Stimulated activated CD4-positive, alpha-beta T cell treated with anti-CD3 and anti-CD28 coated beads, TNF-alpha, amount 100 ng/mL, for 1 hour (primary cell): Measurements from ENCODE around the gene FGGY.

ENCODE experiments used
- DNase-seq, 3 donors: peaks; one replicate each; pipeline ENCODE4 v3.0.0-alpha.2; 2020; ENCODE audit warnings: low read depth in 3 of 3, low spot score in 1 of 3

FGGY gene

DNA sequence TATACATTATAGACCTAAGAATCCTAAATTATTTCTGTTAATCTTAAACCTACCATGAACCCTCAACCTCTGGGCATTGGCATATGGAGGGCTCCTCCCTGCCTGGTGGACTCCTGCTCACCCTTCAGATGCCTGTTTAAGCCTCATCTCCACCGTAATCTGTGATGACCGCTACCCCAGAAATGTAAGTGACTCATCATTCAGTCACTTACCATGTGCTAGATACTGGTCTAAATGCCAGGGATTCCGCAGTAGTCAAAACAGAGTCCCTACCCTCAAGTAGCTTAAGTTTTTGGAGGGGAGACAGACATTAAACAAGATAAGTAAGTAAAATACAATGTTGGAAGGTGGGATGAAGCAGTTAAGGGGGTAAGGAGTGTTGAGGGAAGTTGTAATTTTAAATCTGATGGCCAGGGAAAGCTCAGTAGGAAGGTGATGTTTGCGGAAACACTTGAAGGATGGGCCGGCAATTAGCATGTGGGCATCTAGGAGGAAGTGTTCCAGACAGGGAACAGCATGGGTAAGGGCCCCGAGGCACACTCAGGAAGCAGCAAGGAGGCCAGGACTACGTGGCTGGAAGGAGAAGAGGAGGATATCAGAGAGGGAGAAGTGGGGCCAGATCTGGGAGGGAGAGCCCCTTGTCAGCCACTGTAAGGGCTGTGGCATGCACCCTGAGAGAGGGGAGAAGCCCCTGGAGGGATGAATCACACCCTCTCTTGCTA, 376.1 kb downstream of the FGGY start:
- DNase-seq, result no peak

DNA sequence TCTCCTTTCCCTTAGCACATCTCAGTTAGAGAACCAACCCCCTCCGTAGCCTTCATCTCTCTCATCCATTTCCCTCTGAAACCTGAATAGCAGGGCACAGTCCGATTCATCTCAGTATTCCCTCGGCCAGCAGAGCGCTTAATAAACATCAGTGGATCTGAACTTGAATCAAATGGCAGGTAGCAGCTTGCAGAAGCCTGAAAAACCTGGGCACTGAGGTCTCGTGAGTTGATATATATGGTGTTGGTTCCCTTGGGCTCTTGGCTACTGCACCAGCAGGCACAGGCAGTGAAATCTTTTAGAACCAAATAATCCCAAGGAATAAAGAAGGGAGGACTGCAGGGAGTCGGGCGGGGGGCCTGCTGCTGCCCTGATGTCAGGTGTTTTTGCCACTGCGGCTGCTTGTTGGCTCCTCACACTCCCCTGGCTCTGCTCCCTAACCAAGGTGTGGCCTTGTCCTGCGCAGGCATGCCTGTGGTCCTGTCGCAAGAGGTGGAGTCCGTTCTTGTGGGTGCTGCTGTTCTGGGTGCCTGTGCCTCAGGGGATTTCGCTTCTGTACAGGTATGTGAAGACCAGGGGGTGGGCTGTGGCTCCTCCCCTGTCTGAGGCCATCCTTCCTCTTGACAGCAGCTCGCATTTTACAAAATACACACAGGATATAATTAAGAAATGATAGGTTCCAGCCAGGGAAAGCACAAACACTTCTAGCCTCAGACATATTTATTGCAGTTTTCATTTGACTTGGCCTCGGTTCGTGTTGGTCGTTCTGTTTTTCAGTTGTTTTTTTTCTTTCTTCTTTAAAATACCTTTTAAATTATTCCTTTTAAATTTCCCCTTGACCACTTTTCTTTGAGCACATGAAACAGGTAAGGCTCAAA, 376.9 kb downstream of the FGGY start:
- DNase-seq, result no peak

DNA sequence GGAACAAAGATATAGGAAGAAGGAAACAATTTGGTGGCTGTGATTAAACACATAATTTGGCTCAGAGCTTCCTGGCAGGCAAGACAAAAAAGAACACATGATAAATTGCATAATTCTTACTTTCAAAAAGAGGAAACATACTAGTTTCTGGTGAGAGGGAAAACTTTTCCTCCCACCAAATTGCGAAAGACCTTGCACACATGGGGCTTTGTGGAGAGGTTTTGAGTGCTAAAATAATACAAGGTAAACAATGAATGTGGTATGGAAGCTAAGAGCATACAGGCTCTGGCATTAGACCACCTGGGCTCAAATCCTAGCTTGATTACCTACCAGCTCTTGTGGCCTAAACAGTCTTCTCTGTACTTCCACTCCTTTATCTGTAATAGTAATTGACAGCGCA, 377.7 kb downstream of the FGGY start:
- no peak for DNase-seq

DNA sequence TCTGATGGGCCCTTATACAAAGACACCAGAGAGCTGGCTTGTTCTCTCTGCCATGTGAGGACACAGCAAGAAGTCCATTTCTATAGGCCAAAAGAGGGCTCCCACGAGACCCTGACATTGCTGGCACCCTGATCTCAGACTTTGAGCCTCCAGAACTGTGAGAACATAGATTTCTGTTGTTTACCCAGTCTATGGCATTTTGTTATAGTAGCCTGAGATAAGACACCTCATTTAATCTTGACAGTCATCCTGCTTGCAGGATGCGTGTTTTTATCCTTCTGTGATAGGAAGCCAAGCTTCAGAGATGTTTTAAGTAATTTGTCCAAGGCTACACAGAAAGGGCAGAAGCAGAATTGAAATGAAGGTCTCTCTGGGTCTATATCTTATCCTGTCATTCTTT, 379.0 kb downstream of the FGGY start:
- no peak for DNase-seq

DNA sequence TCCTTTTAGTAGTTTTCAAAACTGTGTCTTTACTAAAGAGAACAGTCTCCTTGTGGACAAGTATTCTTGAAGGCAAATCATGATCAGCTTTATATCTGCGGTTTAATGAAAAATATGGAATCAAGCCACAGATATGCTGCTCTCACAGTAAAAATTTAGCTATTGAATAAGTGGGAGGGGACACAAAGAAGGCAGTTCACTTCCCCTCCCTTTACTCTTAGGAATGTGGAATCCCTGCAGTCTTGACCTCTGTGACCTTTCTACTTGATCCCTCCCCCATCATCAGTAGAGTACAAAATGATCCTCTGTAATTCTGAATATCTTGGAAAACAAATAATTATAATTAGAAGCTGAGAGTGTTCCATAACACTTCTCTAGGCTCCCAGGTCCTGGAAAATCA, 381.1 kb downstream of the FGGY start:
- no peak for DNase-seq

DNA sequence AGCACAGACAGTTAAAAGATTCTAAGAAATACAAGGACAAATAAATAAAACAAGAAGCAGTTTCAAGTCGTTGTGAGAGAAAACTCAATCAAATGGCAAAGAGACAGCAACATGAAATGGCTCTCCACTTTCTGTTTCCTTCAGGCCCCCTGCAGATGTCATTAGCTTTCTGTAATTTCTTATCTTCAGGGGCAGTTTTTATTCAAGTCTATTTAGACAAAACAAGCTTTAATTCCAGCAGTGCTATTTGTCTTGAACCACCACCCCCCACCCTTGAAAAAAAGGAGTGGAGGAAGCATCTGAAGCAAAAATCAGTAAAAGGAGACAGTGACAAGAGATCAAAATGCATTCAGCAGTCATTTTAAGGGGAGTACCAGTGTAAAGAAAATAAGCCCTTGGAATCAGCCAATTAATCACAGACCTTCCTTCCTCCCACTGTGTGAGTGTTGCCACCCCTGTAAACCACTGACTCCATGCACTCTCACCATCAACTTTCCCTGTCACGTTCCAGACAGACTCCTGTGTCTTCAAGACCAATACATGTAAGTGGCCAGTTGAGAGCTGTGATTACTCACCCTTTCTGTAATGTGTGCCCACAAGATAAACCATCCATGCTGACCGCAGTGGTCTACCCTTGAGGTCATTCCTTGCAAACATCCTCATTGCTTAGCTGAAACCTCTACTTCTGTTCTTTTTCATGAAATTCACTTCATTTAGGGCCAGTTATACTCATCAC, 381.8 kb downstream of the FGGY start:
- DNase-seq, result no peak

DNA sequence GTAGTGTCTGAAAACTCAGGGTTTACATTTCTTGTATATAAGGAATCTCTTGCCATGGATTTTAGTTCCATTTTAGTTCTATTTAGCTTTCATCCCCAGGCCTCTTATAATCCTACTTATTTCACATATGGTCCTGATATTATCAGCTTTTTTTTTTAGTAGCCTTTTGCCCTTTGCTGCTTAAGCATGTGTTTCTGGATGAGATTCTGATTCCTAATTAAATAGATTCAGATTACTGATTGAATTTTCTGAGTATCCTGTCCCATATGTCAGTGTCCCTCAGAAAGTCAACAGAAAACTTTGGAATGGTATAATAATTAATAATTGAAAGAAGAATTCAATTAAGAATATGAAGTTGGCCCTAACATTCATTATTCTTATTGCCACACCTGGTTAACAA, 383.1 kb downstream of the FGGY start:
- no peak for DNase-seq

DNA sequence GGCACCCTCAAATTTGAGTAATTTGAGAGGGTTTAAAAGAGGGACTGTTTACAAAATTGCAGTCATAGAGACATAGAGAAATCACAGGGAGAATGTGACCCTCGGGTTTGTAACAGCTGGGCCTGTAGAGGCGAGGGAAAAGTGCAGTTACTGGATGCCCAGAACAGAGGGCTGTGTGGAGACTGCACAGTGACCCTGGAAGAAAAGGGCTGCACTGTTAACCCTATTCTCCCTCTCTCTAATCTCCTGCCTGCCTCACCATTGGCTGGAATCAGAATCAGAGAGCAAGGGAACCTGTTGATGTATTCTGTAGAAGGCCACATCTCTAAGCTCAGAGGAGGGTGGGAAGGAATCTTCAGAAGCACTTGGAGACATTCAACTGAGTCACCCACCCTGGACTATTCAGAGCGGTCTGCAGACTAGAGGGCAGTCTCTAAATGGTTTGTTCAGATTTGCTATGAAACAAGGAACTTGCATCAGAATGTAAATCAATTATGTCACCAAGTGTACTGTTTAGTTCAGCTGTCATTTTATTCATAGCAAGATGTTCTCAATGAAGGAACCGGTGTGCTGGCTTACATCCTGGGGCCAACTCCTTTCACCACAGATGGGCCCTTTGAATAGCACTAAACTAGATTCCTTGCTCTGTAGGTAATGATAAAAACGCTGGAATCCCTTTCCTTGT, 385.6 kb downstream of the FGGY start:
- DNase-seq, result no peak

DNA sequence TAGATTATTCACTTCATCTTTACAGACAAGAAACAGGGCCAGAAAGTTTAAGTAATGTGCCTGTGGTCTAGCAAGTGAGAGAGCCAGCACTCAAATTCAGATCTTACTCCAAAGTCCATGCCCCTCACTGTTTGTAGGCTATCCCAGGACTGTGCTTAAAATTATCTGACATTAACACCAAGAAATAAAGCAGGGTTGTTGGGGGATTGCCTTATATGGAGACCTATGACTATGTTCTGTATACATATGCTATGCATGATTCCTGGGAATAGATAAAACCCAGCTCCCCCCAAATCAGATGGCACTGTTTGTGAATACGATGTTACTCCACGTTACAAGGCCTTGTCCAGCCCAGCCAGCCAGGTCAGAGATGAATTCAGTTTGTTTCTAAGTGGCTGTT, 386.3 kb downstream of the FGGY start:
- DNase-seq, result no peak

DNA sequence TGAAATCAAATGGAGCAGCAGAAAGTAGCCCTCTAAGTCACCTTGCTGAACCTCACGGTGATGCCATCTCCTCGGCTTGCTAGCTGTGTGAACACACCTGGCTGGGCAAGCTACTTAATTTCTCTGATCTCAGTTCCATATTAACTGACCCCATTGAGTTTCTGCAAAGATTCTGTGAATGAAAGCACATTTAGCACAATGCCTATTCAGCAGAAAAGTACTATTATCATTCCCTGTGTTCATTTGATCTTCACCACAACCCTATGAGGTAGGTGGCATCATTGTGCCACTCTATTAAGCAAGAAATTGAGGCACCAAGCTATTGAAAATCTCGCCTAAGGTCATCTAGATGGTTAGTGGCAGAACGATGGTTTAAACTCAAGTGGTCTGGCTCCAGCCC, 387.8 kb downstream of the FGGY start:
- DNase-seq, result no peak

DNA sequence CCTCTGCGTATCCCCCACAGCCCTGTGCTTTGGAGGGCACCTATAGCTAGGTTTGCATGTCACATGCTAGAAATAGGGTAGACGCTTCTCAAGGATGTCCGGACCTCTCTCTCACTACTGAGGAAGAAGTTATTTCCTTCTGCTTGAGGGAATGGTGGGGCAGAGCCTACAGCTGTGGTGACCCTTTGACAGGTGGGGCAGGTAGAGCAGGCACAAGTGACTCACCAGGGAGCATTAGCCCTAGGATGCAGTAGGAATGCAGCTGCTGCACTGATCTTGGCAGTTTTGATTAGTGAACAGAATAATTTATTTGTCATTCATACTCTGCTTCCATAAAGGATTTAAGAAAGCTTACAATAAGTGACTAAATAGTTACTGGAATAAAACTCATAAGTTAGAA, 388.2 kb downstream of the FGGY start:
- no peak for DNase-seq

DNA sequence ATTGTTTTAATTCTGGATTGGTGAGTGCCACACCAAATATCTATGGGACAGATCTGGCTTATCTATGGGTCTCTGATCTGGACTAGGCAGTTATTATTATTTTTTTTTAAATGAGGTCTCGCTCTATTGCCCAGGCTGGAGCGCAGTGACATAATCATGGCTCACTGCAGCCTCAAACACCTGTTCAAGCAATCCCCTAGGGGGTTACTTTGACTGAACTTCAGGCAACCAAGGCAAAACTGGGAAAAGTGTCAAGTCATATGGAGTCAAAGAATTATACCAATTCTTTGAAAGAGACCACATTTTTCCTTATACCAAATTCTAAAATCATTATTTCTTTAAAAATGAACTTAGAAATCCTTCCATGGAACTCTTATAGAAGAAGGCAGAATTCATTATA, 388.8 kb downstream of the FGGY start:
- no peak for DNase-seq

DNA sequence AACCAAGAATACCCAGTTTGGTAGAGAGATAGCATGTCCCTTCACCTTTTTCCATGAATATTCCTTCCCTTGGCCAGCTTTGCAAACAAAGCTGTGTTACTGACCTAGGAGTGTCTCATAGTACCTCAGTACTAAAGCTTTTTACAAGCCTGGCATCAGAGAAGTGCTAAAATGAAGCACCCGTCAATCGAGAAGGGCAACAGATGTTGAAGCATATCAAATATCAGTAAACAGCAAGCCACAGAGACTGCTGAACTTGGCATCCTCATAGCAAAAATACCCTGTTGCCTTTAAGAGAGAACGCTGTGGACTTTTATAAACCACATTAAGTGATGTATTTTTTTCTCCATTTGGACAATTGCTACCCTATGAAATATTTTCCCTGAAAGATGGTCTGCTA, 389.3 kb downstream of the FGGY start:
- DNase-seq, result no peak

DNA sequence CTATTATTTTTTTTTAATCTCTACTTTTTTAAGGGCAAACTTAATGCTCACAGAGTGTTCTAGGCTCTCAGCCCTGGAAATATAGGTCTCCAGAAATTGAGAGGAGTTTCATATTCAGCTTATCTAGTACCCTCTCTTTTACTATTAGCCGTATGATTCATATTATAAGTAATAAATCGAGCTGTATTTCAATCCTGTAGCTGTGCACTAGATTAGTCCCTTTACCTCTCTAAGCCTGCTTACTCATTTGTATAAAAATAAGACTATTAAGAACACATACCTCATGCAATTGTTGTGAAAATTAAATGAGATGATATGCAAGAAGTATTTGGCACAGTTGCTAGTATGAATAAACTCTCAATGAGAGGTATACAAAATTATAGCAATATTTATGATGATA, 389.7 kb downstream of the FGGY start:
- DNase-seq, result no peak

DNA sequence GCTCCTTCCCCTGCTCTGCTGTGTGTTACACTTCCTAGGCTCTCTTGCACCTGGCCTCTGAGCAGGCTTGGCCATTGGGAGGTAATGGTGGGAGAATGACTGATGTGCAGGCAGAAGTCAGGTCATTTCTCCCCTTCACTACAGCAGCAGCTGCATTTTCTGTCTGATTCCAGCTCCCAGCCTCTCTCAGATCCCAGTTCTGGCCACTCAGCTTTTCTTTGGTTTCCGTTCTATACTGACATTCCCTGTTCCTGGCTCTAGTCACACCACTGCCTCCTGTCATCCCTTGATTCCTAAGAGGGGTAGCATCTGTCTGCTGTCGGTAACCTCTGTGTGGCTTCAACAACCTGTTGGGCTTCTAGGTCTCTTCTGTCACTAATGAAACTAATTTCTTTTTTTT, 390.2 kb downstream of the FGGY start:
- DNase-seq, result no peak

DNA sequence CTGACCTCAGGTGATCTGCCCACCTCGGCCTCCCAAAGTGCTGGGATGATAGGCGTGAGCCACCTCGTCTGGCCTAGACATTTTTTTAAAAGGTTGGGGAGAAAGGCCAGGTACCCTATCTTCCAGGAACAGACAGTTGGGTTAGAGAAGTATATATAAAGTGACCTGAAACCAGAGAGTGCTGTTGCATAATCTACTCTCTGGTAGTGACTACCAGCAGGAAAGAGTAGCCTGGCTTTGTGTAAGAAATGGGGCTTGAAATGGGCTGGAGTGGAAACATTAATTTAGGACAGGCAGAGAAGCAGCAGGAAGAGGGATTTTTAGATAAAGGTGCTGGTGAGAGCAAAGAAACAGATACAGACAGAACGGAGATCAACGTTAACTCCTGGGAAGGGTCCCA, 392.1 kb downstream of the FGGY start:
- no peak for DNase-seq

DNA sequence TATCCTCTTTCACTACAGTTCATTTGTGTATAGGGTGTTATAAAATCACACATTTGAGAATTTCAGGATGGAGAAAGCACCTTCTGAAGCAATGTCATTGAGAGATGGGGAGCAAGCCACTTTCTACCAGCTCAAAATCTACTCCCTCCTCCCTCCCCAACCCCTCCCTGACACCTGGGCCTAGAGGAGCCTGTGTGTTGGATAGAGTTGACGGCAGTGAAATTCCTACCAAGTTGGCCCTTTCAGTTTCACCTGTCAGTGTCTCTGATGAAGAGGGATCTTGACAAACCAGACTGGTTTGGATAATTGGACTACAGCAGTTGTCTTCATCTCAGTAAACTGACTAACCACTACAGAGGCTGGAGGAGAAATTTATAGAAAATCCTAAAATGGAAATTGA, 392.8 kb downstream of the FGGY start:
- no peak for DNase-seq

DNA sequence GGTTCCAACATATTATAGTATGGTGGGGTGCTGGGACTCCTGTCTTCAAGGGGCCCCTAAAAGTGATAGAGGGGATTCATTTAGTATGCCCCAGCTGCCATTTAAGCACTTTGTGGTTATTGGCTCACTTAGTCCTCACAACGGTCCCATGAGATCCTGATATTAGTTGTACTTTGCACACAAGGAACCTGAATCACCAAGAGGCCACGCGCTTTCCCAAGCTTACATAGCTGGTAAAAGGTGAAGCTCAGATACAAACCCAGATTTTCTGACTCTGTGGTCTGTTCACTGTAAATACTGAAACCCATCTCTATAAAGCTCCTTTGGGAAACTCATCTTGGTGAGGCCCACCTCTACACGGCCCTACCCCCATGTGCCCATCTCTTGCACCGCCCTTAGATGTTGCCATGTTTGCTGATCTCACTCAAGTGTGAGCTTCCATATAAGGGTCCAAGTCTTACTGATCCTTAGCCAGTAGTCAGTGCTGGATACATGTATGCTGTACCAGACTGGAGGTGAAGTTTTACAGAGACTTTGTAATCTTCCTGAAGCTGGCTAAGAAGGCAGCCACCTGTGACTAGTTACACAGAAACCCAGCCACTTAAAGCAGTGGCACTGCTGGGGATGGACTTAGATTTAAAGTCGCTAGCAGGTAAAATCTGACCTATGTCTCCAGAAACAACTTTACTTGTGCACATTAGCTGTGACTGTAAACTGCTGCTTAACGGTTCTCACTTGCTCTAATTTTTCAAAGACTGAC, 393.5 kb downstream of the FGGY start:
- DNase-seq, result no peak

DNA sequence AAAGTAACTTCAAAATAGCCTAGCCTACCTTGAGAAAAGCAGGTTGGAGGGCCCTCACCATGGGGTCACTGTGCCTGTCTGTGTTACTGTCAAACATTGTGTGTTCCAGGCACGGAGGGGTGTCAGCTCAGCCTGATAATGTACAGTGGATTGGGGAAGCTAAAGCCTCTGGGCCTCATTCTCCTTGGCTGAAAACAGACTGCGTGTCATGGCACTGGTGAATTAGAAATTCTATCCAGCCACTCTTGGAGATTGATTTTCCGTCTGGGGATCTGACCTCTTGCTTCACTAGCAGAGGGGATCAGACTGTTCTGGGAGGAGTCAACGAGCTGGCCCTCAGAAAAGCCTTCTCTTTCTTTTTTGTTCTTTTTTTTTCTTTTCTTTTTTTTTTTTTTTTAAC, 394.4 kb downstream of the FGGY start:
- DNase-seq, result no peak

DNA sequence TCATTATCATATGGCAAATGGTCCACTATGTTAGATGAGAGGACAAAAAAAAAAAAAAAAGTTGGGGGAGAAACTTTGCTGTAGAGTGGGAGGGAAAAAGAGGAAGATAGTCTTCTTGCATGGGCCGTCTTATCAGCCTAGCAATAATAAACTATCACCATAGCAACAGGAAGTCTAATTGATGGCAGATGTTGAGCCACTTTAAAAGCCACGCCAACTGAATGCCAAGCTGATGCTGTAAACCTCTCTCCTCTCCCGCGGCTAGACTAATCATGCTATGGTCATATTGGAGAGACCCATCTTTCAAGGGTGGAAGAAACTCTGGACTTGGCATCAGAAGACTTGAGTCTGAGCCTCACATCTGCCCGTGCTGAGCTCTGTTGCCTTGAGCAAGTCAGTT, 395.7 kb downstream of the FGGY start:
- no peak for DNase-seq

DNA sequence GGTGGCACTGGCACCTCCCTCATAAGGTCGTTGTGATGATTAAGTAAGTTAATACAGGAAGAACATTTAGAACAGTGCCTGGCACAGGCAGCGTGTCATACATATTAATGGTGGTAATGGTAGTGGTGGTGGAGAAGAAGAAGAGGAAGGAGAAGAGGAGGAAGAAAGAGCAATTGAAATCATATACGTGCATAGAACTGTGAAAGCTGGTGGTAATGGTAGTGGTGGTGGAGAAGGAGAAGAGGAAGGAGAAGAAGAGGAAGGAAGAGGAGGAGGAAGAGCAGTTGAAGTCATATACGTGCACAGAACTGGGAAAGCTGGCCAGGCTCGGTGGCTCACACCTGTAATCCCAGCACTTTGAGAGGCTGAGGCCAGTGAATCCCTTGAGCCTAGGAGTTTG, 396.5 kb downstream of the FGGY start:
- DNase-seq, result no peak
